Osteocyte (in vitro differentiated cells): ENCODE results near the gene TCEAL9. TPM values are rescaled to one million over a fixed set of nuclear protein-coding genes. Genes with fewer than 3 reads are reported as not detected.

ENCODE experiments used
- DNase-seq: peaks from one replicate; pipeline ENCODE4 v3.0.0; 2021; ENCODE audit warnings: mixed read lengths; ENCODE audit not compliant: unreplicated experiment; ENCODE audit errors: extremely low spot score
- H3K27ac Mint-ChIP-seq: one replicate; pipeline ENCODE4 v1.8.0; 2021; ENCODE audit warnings: mild to moderate bottlenecking, mixed read lengths; ENCODE audit not compliant: unreplicated experiment
- H3K27me3 Mint-ChIP-seq: one replicate; pipeline ENCODE4 v1.8.0; 2021; ENCODE audit warnings: mixed read lengths; ENCODE audit not compliant: unreplicated experiment
- H3K36me3 Mint-ChIP-seq: one replicate; pipeline ENCODE4 v1.8.0; 2021; ENCODE audit warnings: mixed read lengths; ENCODE audit not compliant: unreplicated experiment
- H3K4me1 Mint-ChIP-seq: one replicate; pipeline ENCODE4 v1.8.0; 2021; ENCODE audit warnings: mixed read lengths; ENCODE audit not compliant: unreplicated experiment
- H3K4me3 Mint-ChIP-seq: one replicate; pipeline ENCODE4 v1.8.0; 2021; ENCODE audit warnings: mild to moderate bottlenecking, moderate library complexity, mixed read lengths; ENCODE audit not compliant: unreplicated experiment
- H3K9me3 Mint-ChIP-seq: one replicate; pipeline ENCODE4 v1.8.0; 2021; ENCODE audit warnings: mixed read lengths; ENCODE audit not compliant: unreplicated experiment
- CTCF ChIP-seq: fragments of 200-600 bp; sonication (generic); IDR thresholded peaks from 2 replicates; pipeline ENCODE4 v1.5.0; 2021; ENCODE audit warnings: antibody characterized with exemption, mild to moderate bottlenecking, moderate library complexity
- total RNA-seq: library from RNA; stranded (reverse); gene quantifications from 2 replicates; pipeline ENCODE4 v1.2.1, GENCODE V29; 2021

TCEAL9 gene
- total RNA-seq, 1 donor from 2014 or later = 90.1 TPM

GRCh38 chrX:103400931-103401330 lies 44.6 kb downstream of the TCEAL9 start:
- DNase-seq = no peak
- no peak for TF ChIP-seq CTCF
- no peak overlapping the region for H3K27ac Mint-ChIP-seq
- peaks cover 7% of the 10 kb centered on the region for H3K9me3 Mint-ChIP-seq
- no peaks in the 10 kb centered on the region for H3K36me3 Mint-ChIP-seq
- no peak overlapping the region for H3K4me3 Mint-ChIP-seq
- no peaks in the 10 kb centered on the region for H3K27me3 Mint-ChIP-seq
- H3K4me1 Mint-ChIP-seq = peaks cover 27% of the 10 kb centered on the region

GRCh38 chrX:103404231-103405008 lies 48.1 kb downstream of the TCEAL9 start:
- H3K9me3 Mint-ChIP-seq = peaks cover 4% of the 10 kb centered on the region
- DNase-seq = peak; percentile 87
- peaks cover 12% of the 10 kb centered on the region for H3K4me1 Mint-ChIP-seq
- peak overlapping the region; percentile 92 for H3K27ac Mint-ChIP-seq
- H3K4me3 Mint-ChIP-seq = peak overlapping the region; percentile 91
- TF ChIP-seq CTCF = no peak
- peaks cover 3% of the 10 kb centered on the region for H3K36me3 Mint-ChIP-seq
- H3K27me3 Mint-ChIP-seq = no peaks in the 10 kb centered on the region

GRCh38 chrX:103405009-103405333 lies 48.7 kb downstream of the TCEAL9 start:
- peak overlapping the region; percentile 91 for H3K4me3 Mint-ChIP-seq
- no peak for TF ChIP-seq CTCF
- no peaks in the 10 kb centered on the region for H3K27me3 Mint-ChIP-seq
- H3K36me3 Mint-ChIP-seq = peaks cover 3% of the 10 kb centered on the region
- H3K4me1 Mint-ChIP-seq = peaks cover 12% of the 10 kb centered on the region
- H3K9me3 Mint-ChIP-seq = peaks cover 4% of the 10 kb centered on the region
- no peak for DNase-seq
- H3K27ac Mint-ChIP-seq = peak overlapping the region; percentile 92

GRCh38 chrX:103406256-103406655 lies 50.0 kb downstream of the TCEAL9 start:
- peaks cover 3% of the 10 kb centered on the region for H3K36me3 Mint-ChIP-seq
- H3K4me3 Mint-ChIP-seq = no peak overlapping the region
- H3K27ac Mint-ChIP-seq = no peak overlapping the region
- H3K9me3 Mint-ChIP-seq = peaks cover 6% of the 10 kb centered on the region
- no peaks in the 10 kb centered on the region for H3K27me3 Mint-ChIP-seq
- no peak for TF ChIP-seq CTCF
- DNase-seq = no peak
- peaks cover 12% of the 10 kb centered on the region for H3K4me1 Mint-ChIP-seq

- Mint-ChIP-seq H3K36me3 (peaks cover 3% of the 10 kb centered on the region), H3K27me3 (no peaks in the 10 kb centered on the region), H3K4me3 (no peak overlapping the region), H3K27ac (no peak overlapping the region), H3K4me1 (peaks cover 12% of the 10 kb centered on the region), H3K9me3 (peaks cover 5% of the 10 kb centered on the region)
- no peak for DNase-seq
- no peak for TF ChIP-seq CTCF
Observed at GRCh38 chrX:103407776-103408175, 51.5 kb downstream of the TCEAL9 start.

Other genes with a start within 250 kb of the TCEAL9 start
- 50.9 and 51.9 TPM in 2 replicates for gene BEX4, start 141.4 kb upstream of the TCEAL9 start, total RNA-seq
- gene TCEAL8, start 101.4 kb upstream of the TCEAL9 start, total RNA-seq = 86.2 and 88.2 TPM in 2 replicates
- gene TCEAL5, start 79.8 kb upstream of the TCEAL9 start, total RNA-seq = not detected in 2 replicates
- 4.0 and 4.1 TPM in 2 replicates for gene BEX2, start 45.5 kb upstream of the TCEAL9 start, total RNA-seq
- gene TCEAL7, start 26.3 kb upstream of the TCEAL9 start, total RNA-seq = 13.4 and 14.7 TPM in 2 replicates
- gene BEX3, start 20.0 kb downstream of the TCEAL9 start, total RNA-seq = 216 and 224 TPM in 2 replicates
- 0.24 and 0.68 TPM in 2 replicates for gene RAB40A, start 163.0 kb downstream of the TCEAL9 start, total RNA-seq
- gene TCEAL4, start 229.0 kb downstream of the TCEAL9 start, total RNA-seq = 95.3 and 96.4 TPM in 2 replicates